CMK (cell line): ENCODE measurements around the gene ZSCAN12.

ENCODE experiments used
- DNase-seq: peaks from one replicate; pipeline ENCODE4 v3.0.0-alpha.2; 2010; ENCODE audit warnings: low read depth

Gene ZSCAN12

GRCh38 chr6:28353981-28354676 is 45.4 kb downstream of the ZSCAN12 start:
- no peak for DNase-seq

DNA sequence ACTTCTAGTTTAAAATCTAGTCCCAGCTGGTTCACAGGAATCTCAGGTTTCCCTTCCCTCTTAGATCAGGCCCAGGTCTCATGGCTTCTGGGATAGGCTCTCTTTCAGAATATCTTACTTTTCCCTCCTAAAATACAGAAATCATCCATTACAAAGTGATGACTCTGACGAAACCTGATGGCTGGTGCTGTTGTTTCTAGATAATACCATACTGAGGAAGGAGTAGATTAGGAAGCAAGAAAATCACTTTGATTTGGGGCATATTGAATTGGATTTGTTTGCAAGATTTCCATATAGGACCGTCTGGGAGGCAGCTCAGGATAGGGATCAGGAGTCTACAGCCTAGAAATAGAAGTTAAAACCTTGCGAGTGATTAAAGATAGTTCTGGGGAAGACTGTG is 46.2 kb downstream of the ZSCAN12 start:
- DNase-seq = no peak

DNA sequence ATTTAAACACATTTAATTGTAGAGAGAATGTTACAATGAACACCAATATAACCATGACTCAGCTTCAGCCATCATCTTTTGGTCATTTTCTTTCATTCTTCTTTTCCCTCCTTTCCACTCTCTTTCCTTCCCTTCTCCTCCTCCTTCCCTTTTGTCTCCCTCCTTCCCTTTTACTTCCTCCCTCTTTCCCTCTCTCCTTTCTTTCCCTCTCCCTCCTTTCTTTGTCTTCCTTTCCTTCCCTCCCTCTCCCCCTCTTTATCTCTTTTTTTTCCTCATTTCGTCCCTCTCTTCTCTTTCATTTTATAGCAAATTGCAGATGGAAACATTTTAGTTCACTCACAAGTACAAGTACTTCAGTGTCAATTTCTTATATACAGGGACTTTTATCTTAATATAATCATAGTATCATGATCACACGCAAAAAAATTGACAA is 48.0 kb downstream of the ZSCAN12 start:
- no peak for DNase-seq

DNA sequence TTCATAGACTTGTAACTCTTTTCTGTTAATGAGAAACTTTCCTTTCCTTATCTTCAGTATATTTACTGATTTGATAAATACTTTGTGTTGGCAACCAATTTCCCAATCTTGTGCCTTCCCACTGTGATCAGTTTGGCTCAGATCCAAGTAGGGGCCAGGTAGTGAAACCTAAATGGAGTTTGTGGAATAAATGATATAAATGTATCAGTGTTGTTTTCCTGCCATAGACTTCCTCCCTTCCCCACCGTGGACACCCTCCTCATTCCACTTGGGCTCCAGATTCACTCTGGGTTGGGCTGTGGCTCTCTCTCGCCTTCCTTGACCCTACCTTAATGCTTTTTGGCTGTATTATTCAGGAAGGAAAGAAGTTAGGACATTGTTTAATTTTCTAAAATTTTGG is 48.5 kb downstream of the ZSCAN12 start:
- no peak for DNase-seq

DNA sequence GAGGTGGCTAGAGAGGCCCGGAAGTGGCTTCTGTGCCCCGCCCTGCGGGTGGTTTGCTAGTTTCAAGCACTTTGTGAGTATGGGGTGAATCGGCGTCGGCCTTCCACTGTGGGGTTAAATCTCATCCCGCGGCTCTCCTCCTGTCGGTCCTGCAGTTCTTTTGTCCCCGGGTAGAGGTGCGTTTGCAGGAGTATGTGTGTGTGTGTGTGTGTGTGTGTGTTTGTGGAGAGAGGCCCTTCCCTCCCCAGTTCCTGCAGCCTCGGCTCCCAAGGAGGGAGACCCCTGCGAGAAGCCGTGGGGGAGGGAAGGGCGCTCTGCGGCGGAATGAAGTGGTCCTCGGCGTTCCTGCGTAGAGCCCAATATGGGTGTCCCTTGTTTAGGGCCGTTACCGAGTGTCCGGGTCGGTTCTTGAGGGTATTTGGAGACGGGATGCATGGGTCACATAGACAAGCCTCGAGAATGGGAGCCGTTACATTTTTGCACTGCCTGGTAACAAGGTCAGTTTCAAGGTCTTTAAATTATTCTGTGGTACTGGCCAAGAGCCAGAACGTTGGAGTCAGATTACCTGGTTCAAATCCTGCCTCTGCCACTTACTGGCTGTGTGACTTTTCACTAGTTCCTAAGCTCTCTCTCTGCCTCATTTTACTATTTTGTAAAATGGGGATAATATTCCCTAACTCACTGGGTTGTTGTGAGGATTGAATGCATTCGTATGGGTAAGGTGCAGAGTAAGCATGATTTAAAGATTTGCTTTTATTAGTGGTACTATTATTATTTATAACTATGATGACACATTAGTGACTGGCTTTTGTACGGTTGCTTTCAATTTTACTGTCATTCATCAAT is 49.4 kb downstream of the ZSCAN12 start, which contains the start of gene ZKSCAN3:
TSS of gene ZKSCAN3 (plus strand) at position 56 of the 846 bp plus-strand sequence. CDS start 9,640 bp downstream, outside the sequence.
- peak; percentile 78 for DNase-seq

GRCh38 chr6:28349344-28349891 is 50.1 kb downstream of the ZSCAN12 start:
- DNase-seq = no peak

DNA sequence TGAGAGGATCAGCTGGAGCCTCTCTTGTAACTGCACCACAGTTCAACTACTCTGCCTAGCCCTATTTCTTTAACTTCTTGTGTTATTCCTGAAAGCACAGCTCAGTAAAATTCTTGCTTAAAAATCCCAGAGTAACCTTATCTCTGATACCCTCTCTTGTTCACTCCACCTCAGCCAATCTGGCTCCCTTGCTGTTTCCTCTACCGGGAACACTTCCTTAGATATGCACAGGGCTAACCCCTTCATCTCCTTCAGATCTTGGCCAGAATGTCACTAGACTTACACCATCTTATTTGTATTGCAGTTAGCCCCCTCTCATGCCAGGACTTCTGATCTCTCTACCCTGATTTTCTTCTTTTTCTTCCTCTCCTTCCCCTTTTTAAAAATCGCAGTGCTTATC is 52.4 kb downstream of the ZSCAN12 start:
- DNase-seq = no peak

- no peak for DNase-seq
Measured at GRCh38 chr6:28345201-28345600, 54.3 kb downstream of the ZSCAN12 start.

DNA sequence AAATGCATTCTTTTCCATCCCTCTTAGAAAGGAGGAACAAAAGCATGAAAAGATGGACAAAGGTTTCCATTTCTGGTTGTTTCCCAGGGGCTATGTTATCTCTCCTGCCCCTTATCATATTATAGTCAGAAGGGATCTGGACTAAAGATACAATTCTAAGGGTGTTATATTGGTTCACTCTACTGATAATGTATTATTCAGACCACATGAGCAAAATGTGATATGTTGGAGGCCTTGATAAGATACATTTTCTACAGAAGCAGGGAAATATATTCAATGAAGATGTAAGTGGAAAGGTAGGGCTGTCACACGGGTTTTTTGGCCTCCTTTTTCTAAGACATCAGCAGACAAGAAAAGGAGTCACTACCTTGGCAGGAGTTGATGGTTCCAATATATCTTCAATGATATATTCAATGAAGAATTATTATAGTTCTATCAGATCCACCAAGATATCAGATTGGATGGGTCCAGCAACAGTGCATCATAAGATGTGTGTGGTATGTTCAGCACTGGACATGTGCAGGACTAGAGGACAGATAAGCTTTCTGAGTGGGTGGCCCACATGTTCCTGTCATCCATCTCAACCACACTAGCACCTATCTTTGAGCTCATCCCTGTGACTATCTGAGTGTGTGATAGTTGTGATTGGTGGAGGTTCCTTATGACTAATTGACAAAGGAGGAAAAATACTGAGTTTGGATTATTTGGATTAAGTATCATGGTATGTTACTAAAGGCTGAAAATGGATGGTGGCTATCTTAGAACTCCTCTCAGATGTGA is 55.5 kb downstream of the ZSCAN12 start:
- no peak for DNase-seq

GRCh38 chr6:28340310-28341095 is 59.0 kb downstream of the ZSCAN12 start:
- no peak for DNase-seq

GRCh38 chr6:28337121-28337520 is 62.4 kb downstream of the ZSCAN12 start:
- no peak for DNase-seq

- DNase-seq = peak; percentile 93
Measured at GRCh38 chr6:28336284-28337120, 63.0 kb downstream of the ZSCAN12 start.

GRCh38 chr6:28335564-28336283 is 63.8 kb downstream of the ZSCAN12 start, which contains the start of gene ZSCAN31:
ZSCAN31 (minus strand) TSS chr6:28336148; CDS start chr6:28329683, 6,465 bp downstream.
- DNase-seq = peak; percentile 88

DNA sequence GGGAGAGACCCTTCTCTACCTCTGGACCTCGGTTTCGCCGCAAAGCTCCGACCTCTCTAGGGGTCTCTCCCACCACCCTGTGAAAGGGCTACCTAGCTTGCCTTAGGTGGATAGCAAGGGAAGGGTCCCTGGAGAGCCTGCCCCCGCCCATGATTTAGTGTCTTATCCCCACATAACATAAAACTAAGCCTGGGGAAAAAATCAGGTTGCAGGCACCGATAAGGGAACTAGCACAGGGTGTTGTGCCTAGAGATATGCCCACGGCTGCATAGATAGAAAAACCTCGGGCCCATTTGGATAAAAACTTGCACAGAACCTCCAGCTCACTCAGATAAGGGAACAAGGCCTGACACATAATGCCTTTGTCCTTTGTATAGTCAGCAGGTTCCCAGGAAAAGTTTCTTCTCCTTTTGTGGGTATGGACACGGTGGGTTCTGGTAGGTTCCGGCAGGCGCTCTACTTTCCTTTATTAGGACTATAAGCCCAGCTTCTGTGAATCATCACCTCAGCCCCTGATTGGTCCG is 64.4 kb downstream of the ZSCAN12 start:
- DNase-seq = peak; percentile 85

DNA sequence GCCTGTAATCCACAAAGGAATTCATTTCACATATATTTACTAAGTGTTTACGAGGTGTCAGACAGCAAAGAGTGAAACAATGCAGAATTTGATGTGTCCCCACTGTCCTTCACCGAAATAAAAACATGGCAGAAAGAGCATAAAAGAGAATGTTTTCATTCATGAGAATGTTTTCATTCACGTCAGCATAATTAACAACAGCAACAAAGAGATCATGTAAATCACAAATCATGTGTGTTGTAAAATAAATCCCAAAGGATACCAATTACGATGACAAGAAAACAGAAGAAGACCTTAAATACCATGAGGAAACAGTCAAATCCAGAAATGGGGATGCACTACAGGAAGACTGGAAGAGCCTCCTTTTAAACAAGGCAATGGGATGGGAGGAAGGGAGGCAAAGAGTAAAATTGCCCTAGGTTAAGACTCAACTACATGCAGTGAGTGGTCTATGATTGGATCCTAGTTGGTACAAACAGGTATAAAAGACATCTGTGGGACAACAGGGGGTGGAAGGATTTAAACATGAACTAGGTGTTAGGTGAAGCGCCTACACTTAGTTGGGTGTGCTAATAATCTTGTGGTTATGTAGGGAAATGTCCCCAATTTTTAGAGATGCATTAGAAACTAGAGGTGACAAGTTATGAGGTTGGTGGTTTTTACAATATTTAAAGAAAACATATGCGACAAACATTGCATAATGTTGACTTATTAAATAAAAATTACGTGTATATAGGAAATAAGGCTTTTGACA is 65.1 kb downstream of the ZSCAN12 start:
- DNase-seq = no peak

GRCh38 chr6:28333599-28334018 is 65.9 kb downstream of the ZSCAN12 start:
- DNase-seq = no peak

DNA sequence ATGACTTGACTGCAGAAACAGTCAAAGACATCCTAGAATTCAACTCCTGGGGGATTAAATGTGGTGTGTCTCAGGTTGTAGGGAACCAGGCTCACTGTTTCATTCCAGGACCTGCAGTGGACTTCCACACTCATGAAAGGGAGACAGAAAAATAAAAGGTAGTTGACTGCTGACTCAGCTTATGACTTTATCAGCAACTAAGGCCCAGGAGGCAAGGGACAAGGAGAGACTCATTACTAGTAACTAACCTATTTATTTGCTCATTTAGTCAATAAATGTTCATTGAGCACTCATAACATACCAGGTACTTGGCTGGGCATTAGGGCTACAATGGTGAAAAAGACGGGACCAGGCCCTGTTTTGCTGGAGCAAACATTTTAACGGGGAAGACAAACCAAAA is 66.5 kb downstream of the ZSCAN12 start:
- no peak for DNase-seq

DNA sequence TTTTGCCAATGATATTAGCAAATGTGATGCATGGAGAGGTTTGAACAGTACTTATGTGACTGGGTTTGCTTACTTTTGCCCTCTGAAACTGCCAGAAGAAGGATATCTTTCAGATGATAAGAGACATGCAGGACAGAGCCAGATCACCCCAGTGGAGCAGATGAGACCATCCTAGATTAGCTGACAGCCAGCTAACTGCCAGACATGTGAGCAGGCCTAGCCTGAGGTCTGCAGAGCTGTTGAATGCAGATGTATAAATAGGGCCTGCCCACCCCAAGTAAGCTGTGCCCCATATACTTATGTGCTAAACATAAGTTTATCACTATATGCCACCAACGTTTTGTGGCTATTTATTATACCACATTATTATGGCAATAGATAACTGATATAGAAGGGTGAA is 69.5 kb downstream of the ZSCAN12 start:
- no peak for DNase-seq
